GM18502 (cell line): ENCODE measurements around the gene HIF3A.
A peak's percentile ranks its signal among the peaks of the same experiment; 100 is the strongest.
"Not testable (repeated sequence)": the region's sequence is repeated elsewhere in the genome, so short reads cannot be mapped to it uniquely, and the experiment has no call there.

ENCODE experiments used
- ATAC-seq: cut with Tn5 transposase; IDR thresholded peaks from one replicate; pipeline ENCODE4 v1.9.1; 2021; ENCODE audit warnings: mild to moderate bottlenecking; ENCODE audit not compliant: unreplicated experiment, poor library complexity

HIF3A gene

GRCh38 chr19:46296722-46297461 lies at the start of gene HIF3A:
HIF3A (plus strand) TSS chr19:46297042; CDS start chr19:46297077, 35 bp downstream.
- no peak for ATAC-seq

- ATAC-seq: no peak
Observed at GRCh38 chr19:46250076-46250735, 46.6 kb upstream of the HIF3A start.

- ATAC-seq: no peak
Observed at GRCh38 chr19:46251416-46251815, 45.4 kb upstream of the HIF3A start.

- ATAC-seq: no peak
Observed at GRCh38 chr19:46254776-46255175, 42.1 kb upstream of the HIF3A start.

GRCh38 chr19:46256855-46257254 lies 40.0 kb upstream of the HIF3A start:
- ATAC-seq: no peak

GRCh38 chr19:46261501-46261900 lies 35.3 kb upstream of the HIF3A start:
- not testable (repeated sequence) for ATAC-seq

- ATAC-seq: peak; percentile 65
Observed at GRCh38 chr19:46262684-46263296, 34.1 kb upstream of the HIF3A start.

GRCh38 chr19:46264801-46265200 lies 32.0 kb upstream of the HIF3A start:
- not testable (repeated sequence) for ATAC-seq

- no peak for ATAC-seq
Observed at GRCh38 chr19:46265217-46265828, 31.5 kb upstream of the HIF3A start.

GRCh38 chr19:46269101-46269500 lies 27.7 kb upstream of the HIF3A start:
- ATAC-seq: no peak

GRCh38 chr19:46270521-46271256 lies 26.2 kb upstream of the HIF3A start:
- no peak for ATAC-seq

- ATAC-seq: no peak
Observed at GRCh38 chr19:46271481-46272197, 25.2 kb upstream of the HIF3A start.

GRCh38 chr19:46273931-46274330 lies 22.9 kb upstream of the HIF3A start:
- not testable (repeated sequence) for ATAC-seq

- no peak for ATAC-seq
Observed at GRCh38 chr19:46279177-46279576, 17.7 kb upstream of the HIF3A start.

GRCh38 chr19:46283771-46284170 lies 13.1 kb upstream of the HIF3A start:
- ATAC-seq: no peak

GRCh38 chr19:46284635-46285034 lies 12.2 kb upstream of the HIF3A start:
- ATAC-seq: no peak

- no peak for ATAC-seq
Observed at GRCh38 chr19:46287585-46287984, 9.3 kb upstream of the HIF3A start.

- no peak for ATAC-seq
Observed at GRCh38 chr19:46288896-46289588, 7.8 kb upstream of the HIF3A start.
